Nephron (organoid): ENCODE measurements around the gene ZMYM4.

Experiments used
- H3K27ac Mint-ChIP-seq, 3 experiments: 2 replicates each; pipeline ENCODE4 v1.8.0; 2020; ENCODE audit warnings: mixed read lengths in 3 of 3, mild to moderate bottlenecking in 2 of 3, moderate library complexity in 1 of 3
- H3K27me3 Mint-ChIP-seq: 2 replicates; pipeline ENCODE4 v1.8.0; 2021; ENCODE audit warnings: low read depth, mild to moderate bottlenecking, moderate library complexity, mixed read lengths
- H3K36me3 Mint-ChIP-seq: 2 replicates; pipeline ENCODE4 v1.8.0; 2020; ENCODE audit warnings: low read depth, mixed read lengths
- H3K4me1 Mint-ChIP-seq: 2 replicates; pipeline ENCODE4 v1.8.0; 2020; ENCODE audit warnings: mixed read lengths
- H3K4me3 Mint-ChIP-seq, 3 experiments: 2 replicates each; pipeline ENCODE4 v1.8.0; 2020; ENCODE audit warnings: mild to moderate bottlenecking in 3 of 3, mixed read lengths in 3 of 3, moderate library complexity in 2 of 3
- H3K9me3 Mint-ChIP-seq: 2 replicates; pipeline ENCODE4 v1.8.0; 2020; ENCODE audit warnings: mixed read lengths
- CTCF ChIP-seq, 3 experiments: fragments of 200-600 bp; sonication (generic); IDR thresholded peaks; one replicate each; pipeline ENCODE4 v1.5.0; 2021; ENCODE audit warnings: antibody characterized with exemption in 3 of 3; ENCODE audit not compliant: unreplicated experiment in 3 of 3

The ZMYM4 gene

GRCh38 chr1:35340519-35340918, 72.0 kb downstream of the ZMYM4 start:
- no peaks in the 10 kb centered on the region for H3K4me1 Mint-ChIP-seq
- no peak overlapping the region for H3K4me3 Mint-ChIP-seq
- no peaks in the 10 kb centered on the region for H3K9me3 Mint-ChIP-seq
- peaks cover 26% of the 10 kb centered on the region for H3K36me3 Mint-ChIP-seq
- H3K27ac Mint-ChIP-seq: no peak overlapping the region
- no peaks in the 10 kb centered on the region for H3K27me3 Mint-ChIP-seq
- TF ChIP-seq CTCF (IDR thresholded peaks at IDR 0.05; ENCODE audit: unreplicated experiment in 3 of 3): no peak

- H3K4me3 Mint-ChIP-seq: no peak overlapping the region
- peaks cover 4% of the 10 kb centered on the region for H3K36me3 Mint-ChIP-seq
- H3K27me3 Mint-ChIP-seq: no peaks in the 10 kb centered on the region
- no peak for TF ChIP-seq CTCF (IDR thresholded peaks at IDR 0.05; ENCODE audit: unreplicated experiment in 3 of 3)
- no peaks in the 10 kb centered on the region for H3K4me1 Mint-ChIP-seq
- H3K9me3 Mint-ChIP-seq: no peaks in the 10 kb centered on the region
- no peak overlapping the region for H3K27ac Mint-ChIP-seq
Observed at GRCh38 chr1:35345439-35345981, 77.0 kb downstream of the ZMYM4 start.

GRCh38 chr1:35350872-35351271, 82.4 kb downstream of the ZMYM4 start:
- H3K4me1 Mint-ChIP-seq: no peaks in the 10 kb centered on the region
- no peak for TF ChIP-seq CTCF (IDR thresholded peaks at IDR 0.05; ENCODE audit: unreplicated experiment in 3 of 3)
- H3K36me3 Mint-ChIP-seq: peaks cover 20% of the 10 kb centered on the region
- H3K27me3 Mint-ChIP-seq: no peaks in the 10 kb centered on the region
- no peaks in the 10 kb centered on the region for H3K9me3 Mint-ChIP-seq
- H3K27ac Mint-ChIP-seq: no peak overlapping the region
- no peak overlapping the region for H3K4me3 Mint-ChIP-seq

GRCh38 chr1:35359995-35360394, 91.5 kb downstream of the ZMYM4 start:
- no peaks in the 10 kb centered on the region for H3K27me3 Mint-ChIP-seq
- no peak for TF ChIP-seq CTCF (IDR thresholded peaks at IDR 0.05; ENCODE audit: unreplicated experiment in 3 of 3)
- no peak overlapping the region for H3K27ac Mint-ChIP-seq
- no peaks in the 10 kb centered on the region for H3K4me1 Mint-ChIP-seq
- no peaks in the 10 kb centered on the region for H3K9me3 Mint-ChIP-seq
- peaks cover 46% of the 10 kb centered on the region for H3K36me3 Mint-ChIP-seq
- H3K4me3 Mint-ChIP-seq: no peak overlapping the region

- Mint-ChIP-seq H3K4me3 (no peak overlapping the region), H3K9me3 (no peaks in the 10 kb centered on the region), H3K4me1 (no peaks in the 10 kb centered on the region)
Observed at GRCh38 chr1:35361638-35362037, 93.1 kb downstream of the ZMYM4 start.

More at GRCh38 chr1:35361638-35362037, 93.1 kb downstream of the ZMYM4 start:
- TF ChIP-seq CTCF (IDR thresholded peaks at IDR 0.05; ENCODE audit: unreplicated experiment in 3 of 3): no peak
- H3K36me3 Mint-ChIP-seq: peaks cover 44% of the 10 kb centered on the region
- H3K27ac Mint-ChIP-seq: no peak overlapping the region
- no peaks in the 10 kb centered on the region for H3K27me3 Mint-ChIP-seq
